C4-2B (cell line): ENCODE results near the gene ITGA8.

ENCODE experiments used
- CTCF ChIP-seq: fragments of 450-650 bp; conservative IDR thresholded peaks from 2 replicates; pipeline ENCODE4 v1.5.1; 2017; ENCODE audit warnings: mild to moderate bottlenecking
- ZFX ChIP-seq: fragments of 450-650 bp; IDR thresholded peaks from 2 replicates; pipeline ENCODE4 v1.6.1; 2017

- TF ChIP-seq CTCF (no peak), ZFX (no peak)
These were observed 83.3 kb downstream of the ITGA8 start for GRCh38 chr10:15636446-15636845.
